Peyer's patch (tissue), 4 donors: Measurements from ENCODE around the gene FAM78A. TPM values are rescaled to one million over a fixed set of nuclear protein-coding genes. Genes with fewer than 3 reads are reported as not detected.

Experiments used
- DNase-seq, 3 donors: peaks; one replicate each; pipeline ENCODE4 v3.0.0-alpha.2; 2017 to 2019
- H3K27ac ChIP-seq, 4 donors: fragments of 200-600 bp; sonication (generic); one replicate each; pipeline ENCODE4 v1.5.1; 2016 to 2019
- H3K27me3 ChIP-seq, 2 donors: fragments of 200-600 bp; sonication (generic); one replicate each; pipeline ENCODE4 v1.5.1; 2019
- H3K36me3 ChIP-seq, 3 donors: fragments of 200-600 bp; sonication (generic); one replicate each; pipeline ENCODE4 v1.5.1; 2016 to 2019
- H3K4me1 ChIP-seq, 4 donors: fragments of 200-600 bp; sonication (generic); one replicate each; pipeline ENCODE4 v1.5.1; 2016 to 2019
- H3K4me3 ChIP-seq, 4 donors: fragments of 200-600 bp; sonication (generic); 1 replicate in 3 of 4; 2 replicates in 1 of 4; pipeline ENCODE4 v1.5.1; 2016 to 2019; ENCODE audit warnings: mild to moderate bottlenecking in 1 of 4
- H3K9me3 ChIP-seq, 4 donors: fragments of 200-600 bp; sonication (generic); one replicate each; pipeline ENCODE4 v1.5.1; 2016 to 2019; ENCODE audit warnings: mild to moderate bottlenecking in 1 of 4
- CTCF ChIP-seq, 6 experiments: fragments of 450-650 bp in 4 of 6; fragments of 200-600 bp in 2 of 6; sonication (generic) in 1 of 6; IDR thresholded peaks; one replicate each; pipeline ENCODE4 v1.5.1; 2017 to 2019; ENCODE audit warnings: antibody characterized with exemption in 6 of 6, mild to moderate bottlenecking in 3 of 6, moderate library complexity in 1 of 6
- POLR2A ChIP-seq, 2 donors: fragments of 450-650 bp; IDR thresholded peaks; one replicate each; pipeline ENCODE4 v1.5.1; 2017; ENCODE audit warnings: antibody characterized with exemption in 2 of 2, mild to moderate bottlenecking in 2 of 2, moderate library complexity in 2 of 2
- total RNA-seq, 4 donors: library from RNA; depleted of rRNA; stranded (reverse); fragments of >200 nt; gene quantifications; one replicate each; pipeline ENCODE4 v1.1.0, GENCODE V29; 2016

Gene FAM78A
- total RNA-seq, 4 donors from 2014 or later = 0.95 to 8.3 (median 3.3) TPM

- TF ChIP-seq POLR2A (IDR thresholded peaks at IDR 0.05) (no peak), CTCF (IDR thresholded peaks at IDR 0.05) (no peak)
- H3K9me3 ChIP-seq = no peaks in the 10 kb centered on the region
- DNase-seq = peak in 1 of 3 donors; percentile 31
- H3K4me3 ChIP-seq = no peak overlapping the region
- peaks cover 0 to 21% (median 9%) of the 10 kb centered on the region in 4 donors for H3K4me1 ChIP-seq
- no peaks in the 10 kb centered on the region for H3K27me3 ChIP-seq
- peaks cover 0 to 3% (median 0%) of the 10 kb centered on the region in 3 donors for H3K36me3 ChIP-seq
- H3K27ac ChIP-seq = no peak overlapping the region
Observed at GRCh38 chr9:131240047-131240921, 36.0 kb downstream of the FAM78A start.

GRCh38 chr9:131239161-131239975, 36.9 kb downstream of the FAM78A start:
- H3K27ac ChIP-seq = peak overlapping the region in 1 of 4 donors; percentile 63
- H3K4me3 ChIP-seq = no peak overlapping the region
- no peaks in the 10 kb centered on the region for H3K27me3 ChIP-seq
- peaks cover 0 to 12% (median 0%) of the 10 kb centered on the region in 3 donors for H3K36me3 ChIP-seq
- DNase-seq = peak in 1 of 3 donors; percentile 39
- no peaks in the 10 kb centered on the region for H3K9me3 ChIP-seq
- no peak for TF ChIP-seq POLR2A (IDR thresholded peaks at IDR 0.05)
- TF ChIP-seq CTCF (IDR thresholded peaks at IDR 0.05) = no peak
- peaks cover 0 to 21% (median 9%) of the 10 kb centered on the region in 4 donors for H3K4me1 ChIP-seq

- Histone ChIP-seq H3K27me3 (no peaks in the 10 kb centered on the region), H3K4me3 (peak overlapping the region in 3 of 4 donors; percentile 7 to 23 (median 14)), H3K36me3 (peaks cover 0 to 20% (median 0%) of the 10 kb centered on the region in 3 donors), H3K9me3 (no peaks in the 10 kb centered on the region), H3K27ac (peak overlapping the region; percentile 21 to 64 (median 60)), H3K4me1 (peaks cover 0 to 21% (median 9%) of the 10 kb centered on the region in 4 donors)
- peak in 1 of 3 donors; percentile 47 for DNase-seq
- TF ChIP-seq CTCF (IDR thresholded peaks at IDR 0.05) (no peak), POLR2A (IDR thresholded peaks at IDR 0.05) (no peak)
Observed at GRCh38 chr9:131238402-131239021, 37.8 kb downstream of the FAM78A start.

GRCh38 chr9:131237931-131238401, 38.3 kb downstream of the FAM78A start:
- peak overlapping the region; percentile 21 to 64 (median 60) for H3K27ac ChIP-seq
- TF ChIP-seq POLR2A (IDR thresholded peaks at IDR 0.05) = no peak
- TF ChIP-seq CTCF (IDR thresholded peaks at IDR 0.05) = no peak
- no peaks in the 10 kb centered on the region for H3K9me3 ChIP-seq
- H3K4me3 ChIP-seq = peak overlapping the region in 3 of 4 donors; percentile 7 to 23 (median 14)
- peaks cover 0 to 21% (median 9%) of the 10 kb centered on the region in 4 donors for H3K4me1 ChIP-seq
- no peaks in the 10 kb centered on the region for H3K27me3 ChIP-seq
- peaks cover 0 to 26% (median 0%) of the 10 kb centered on the region in 3 donors for H3K36me3 ChIP-seq
- peak; percentile 72 to 92 (median 91) for DNase-seq

GRCh38 chr9:131237291-131237690, 39.0 kb downstream of the FAM78A start:
- Histone ChIP-seq H3K36me3 (peaks cover 0 to 32% (median 0%) of the 10 kb centered on the region in 3 donors), H3K27ac (peak overlapping the region in 1 of 4 donors; percentile 56), H3K4me3 (no peak overlapping the region), H3K27me3 (no peaks in the 10 kb centered on the region), H3K9me3 (no peaks in the 10 kb centered on the region), H3K4me1 (peaks cover 0 to 21% (median 9%) of the 10 kb centered on the region in 4 donors)
- no peak for TF ChIP-seq CTCF (IDR thresholded peaks at IDR 0.05)
- TF ChIP-seq POLR2A (IDR thresholded peaks at IDR 0.05) = no peak
- DNase-seq = peak in 1 of 3 donors; percentile 42
